H1 (cell line): ENCODE measurements around the gene KCNK7. TPM values are rescaled to one million over a fixed set of nuclear protein-coding genes. Genes with fewer than 3 reads are reported as not detected.

Experiments
- CTCF ChIA-PET: fragments of 300-600 bp; sonication (Branson Sonifier 250); formaldehyde crosslinking; loops from one replicate; lab custom pipeline; 2021; ENCODE audit not compliant: partially characterized antibody; lab: Charles Lee
- POLR2A ChIA-PET: fragments of 300-600 bp; sonication (Branson Sonifier 250); formaldehyde crosslinking; loops from one replicate; lab custom pipeline; 2021; ENCODE audit warnings: inconsistent platforms; ENCODE audit not compliant: partially characterized antibody; lab: Charles Lee
- DNase-seq, 2 experiments: peaks; one replicate each; pipeline versions ENCODE4 v3.0.0 to v3.0.0-alpha.2; 2010 to 2022; ENCODE audit warnings: low spot score in 2 of 2, low read depth in 1 of 2, mixed read lengths in 1 of 2
- FAIRE-seq: peaks from 2 replicates; lab custom pipeline; 2011; peaks lifted over from hg19 to GRCh38; lab: Jason Lieb, UNC
- H2AFZ ChIP-seq: 2 replicates; pipeline ENCODE4 v1.8.1; 2012; ENCODE audit warnings: low read length, inconsistent platforms
- H2AK5ac ChIP-seq: 2 replicates; pipeline ENCODE4 v1.6.1; 2013; ENCODE audit warnings: low read depth, low read length
- H2BK120ac ChIP-seq: replicated peaks from 2 replicates; pipeline ENCODE3; 2013; ENCODE audit warnings: low read depth, low read length, inconsistent platforms
- H2BK12ac ChIP-seq: 2 replicates; pipeline ENCODE4 v1.6.1; 2013; ENCODE audit warnings: low read depth, low read length
- H2BK15ac ChIP-seq: 2 replicates; pipeline ENCODE4 v1.6.1; 2013; ENCODE audit warnings: low read length
- H2BK20ac ChIP-seq: 2 replicates; pipeline ENCODE4 v1.6.1; 2013; ENCODE audit warnings: low read length
- H2BK5ac ChIP-seq: 2 replicates; pipeline ENCODE4 v1.6.1; 2013; ENCODE audit warnings: low read depth, low read length
- H3K14ac ChIP-seq: 2 replicates; pipeline ENCODE4 v1.6.1; 2013; ENCODE audit warnings: inconsistent platforms; ENCODE audit not compliant: insufficient read length
- H3K18ac ChIP-seq: 2 replicates; pipeline ENCODE4 v1.6.1; 2013; ENCODE audit warnings: low read length; ENCODE audit errors: extremely low read depth
- H3K23ac ChIP-seq: 2 replicates; pipeline ENCODE4 v1.6.1; 2013; ENCODE audit warnings: inconsistent platforms; ENCODE audit not compliant: insufficient read length
- H3K23me2 ChIP-seq: 2 replicates; pipeline ENCODE4 v1.6.1; 2013; ENCODE audit warnings: low read depth, low read length
- H3K27ac ChIP-seq: 2 replicates; pipeline ENCODE4 v1.6.1; 2011; ENCODE audit warnings: low read depth, low read length, inconsistent platforms
- H3K27me3 ChIP-seq, 4 experiments: replicated peaks in 1 of 4; 1 replicate in 1 of 4; 2 replicates in 3 of 4; pipeline versions ENCODE4 v1.6.1 to v1.8.1; 2011 to 2013; ENCODE audit warnings: low read length in 3 of 4, mild to moderate bottlenecking in 3 of 4, inconsistent platforms in 2 of 4, mixed read lengths in 2 of 4, moderate library complexity in 1 of 4; ENCODE audit not compliant: control insufficient read depth in 3 of 4, insufficient read depth in 3 of 4; ENCODE audit errors: extremely low read depth in 1 of 4
- H3K36me3 ChIP-seq, 4 experiments: 2 replicates each; pipeline versions ENCODE4 v1.6.1 to v1.8.1; 2011 to 2013; ENCODE audit warnings: mild to moderate bottlenecking in 4 of 4, low read length in 3 of 4, moderate library complexity in 2 of 4, control low read depth in 1 of 4, inconsistent platforms in 1 of 4; ENCODE audit not compliant: insufficient read depth in 4 of 4, control insufficient read depth in 2 of 4
- H3K4ac ChIP-seq: replicated peaks from 2 replicates; pipeline ENCODE3; 2013; ENCODE audit warnings: low read length, low read depth, mixed read lengths, inconsistent platforms; ENCODE audit not compliant: insufficient read length
- H3K4me1 ChIP-seq, 4 experiments: replicated peaks in 1 of 4; 1 replicate in 1 of 4; 2 replicates in 3 of 4; pipeline versions ENCODE4 v1.6.1 to v1.8.1; 2011 to 2013; ENCODE audit warnings: low read length in 3 of 4, inconsistent platforms in 2 of 4, mixed read lengths in 1 of 4; ENCODE audit not compliant: insufficient read depth in 4 of 4, control insufficient read depth in 3 of 4
- H3K4me2 ChIP-seq, 2 experiments: 2 replicates each; pipeline versions ENCODE4 v1.6.1 to v1.8.1; 2011 to 2013; ENCODE audit warnings: low read depth in 2 of 2, low read length in 2 of 2, control low read depth in 1 of 2, inconsistent platforms in 1 of 2, mild to moderate bottlenecking in 1 of 2; ENCODE audit not compliant: insufficient read depth in 1 of 2
- H3K4me3 ChIP-seq, 4 experiments: fragments of 200-600, 300-600 bp in 1 of 4; sonication (generic), shearing (Covaris generic), sonication (Bioruptor Twin) in 1 of 4; 2 replicates each; pipeline versions ENCODE4 v1.5.1 to v1.8.1; 2011 to 2016; ENCODE audit warnings: low read length in 4 of 4, low read depth in 3 of 4, control low read depth in 2 of 4, inconsistent platforms in 2 of 4, mild to moderate bottlenecking in 2 of 4, mixed read lengths in 1 of 4, moderate library complexity in 1 of 4; ENCODE audit not compliant: insufficient read depth in 2 of 4; ENCODE audit errors: extremely low read depth in 1 of 4
- H3K56ac ChIP-seq: replicated peaks from 2 replicates; pipeline ENCODE3; 2013; ENCODE audit warnings: low read depth, mild to moderate bottlenecking, mixed read lengths, low read length, inconsistent platforms; ENCODE audit not compliant: insufficient read length
- H3K79me1 ChIP-seq: 2 replicates; pipeline ENCODE4 v1.6.1; 2013; ENCODE audit warnings: low read depth, low read length, control low read depth
- H3K79me2 ChIP-seq, 2 experiments: 2 replicates each; pipeline versions ENCODE4 v1.6.1 to v1.8.1; 2012 to 2013; ENCODE audit warnings: low read length in 2 of 2, mild to moderate bottlenecking in 2 of 2, inconsistent platforms in 1 of 2; ENCODE audit not compliant: insufficient read depth in 2 of 2, control insufficient read depth in 1 of 2
- H3K9ac ChIP-seq, 4 experiments: replicated peaks in 1 of 4; 1 replicate in 1 of 4; 2 replicates in 3 of 4; pipeline versions ENCODE4 v1.6.1 to v1.8.1; 2011 to 2013; ENCODE audit warnings: low read depth in 3 of 4, low read length in 3 of 4, control low read depth in 2 of 4, mild to moderate bottlenecking in 2 of 4, moderate library complexity in 2 of 4, inconsistent platforms in 1 of 4; ENCODE audit errors: extremely low read depth in 1 of 4
- H3K9me3 ChIP-seq, 2 experiments: 2 replicates each; pipeline versions ENCODE4 v1.6.1 to v1.8.1; 2012 to 2013; ENCODE audit warnings: mild to moderate bottlenecking in 2 of 2, moderate library complexity in 2 of 2, control low read depth in 1 of 2, inconsistent platforms in 1 of 2, low read depth in 1 of 2, low read length in 1 of 2, mixed read lengths in 1 of 2; ENCODE audit not compliant: insufficient read depth in 2 of 2
- H4K20me1 ChIP-seq, 2 experiments: replicated peaks in 1 of 2; 2 replicates each; pipeline versions ENCODE3 to v1.8.1; 2011 to 2013; ENCODE audit warnings: inconsistent platforms in 2 of 2, low read length in 2 of 2, mild to moderate bottlenecking in 1 of 2; ENCODE audit not compliant: insufficient read depth in 2 of 2, control insufficient read depth in 1 of 2
- H4K5ac ChIP-seq: 2 replicates; pipeline ENCODE4 v1.6.1; 2013; ENCODE audit warnings: low read length, low read depth, mixed read lengths, inconsistent platforms; ENCODE audit not compliant: insufficient read length
- H4K8ac ChIP-seq: 2 replicates; pipeline ENCODE4 v1.8.0; 2013; ENCODE audit warnings: mild to moderate bottlenecking, moderate library complexity, low read length, inconsistent platforms; ENCODE audit not compliant: insufficient read depth; ENCODE audit errors: extremely low read depth
- H4K91ac ChIP-seq: replicated peaks from 2 replicates; pipeline ENCODE3; 2013; ENCODE audit warnings: low read length, mixed read lengths, inconsistent platforms; ENCODE audit not compliant: insufficient read length
- BACH1 ChIP-seq: IDR thresholded peaks from 2 replicates; pipeline ENCODE4 v1.6.1; 2012; ENCODE audit warnings: low read length, improper control_type of control experiment
- BCL11A ChIP-seq, 2 experiments: IDR thresholded peaks; one replicate each; pipeline ENCODE4 v1.6.1; 2011; ENCODE audit warnings: low read depth in 2 of 2, low read length in 2 of 2, mild to moderate bottlenecking in 2 of 2
- CHD2 ChIP-seq: IDR thresholded peaks from 2 replicates; pipeline ENCODE4 v1.6.1; 2012; ENCODE audit warnings: low read length, improper control_type of control experiment
- EZH2 ChIP-seq: fragments of 200-600 bp; sonication (generic); IDR thresholded peaks from 2 replicates; pipeline ENCODE4 v1.7.1; 2012; ENCODE audit warnings: low read depth, mild to moderate bottlenecking, moderate library complexity, low read length, inconsistent platforms; ENCODE audit not compliant: severe bottlenecking
- POLR2AphosphoS5 ChIP-seq: IDR thresholded peaks from 2 replicates; pipeline ENCODE4 v1.6.1; 2011; ENCODE audit warnings: low read depth, low read length
- RNF2 ChIP-seq: fragments of 200-900, 300-1000 bp; sonication (generic); IDR thresholded peaks from 2 replicates; pipeline ENCODE4 v1.7.1; 2016; ENCODE audit warnings: borderline replicate concordance, low read depth, mild to moderate bottlenecking, antibody characterized with exemption, low read length; ENCODE audit not compliant: poor library complexity, severe bottlenecking; ENCODE audit errors: missing control alignments
- RXRA ChIP-seq: IDR thresholded peaks from 2 replicates; pipeline ENCODE4 v1.6.1; 2011; ENCODE audit warnings: low read depth, mild to moderate bottlenecking, low read length, moderate library complexity; ENCODE audit not compliant: insufficient read depth
- SAP30 ChIP-seq: fragments of 300-600 bp; sonication (generic); IDR thresholded peaks from 2 replicates; pipeline ENCODE4 v1.7.1; 2012; ENCODE audit warnings: low read length, moderate library complexity, mild to moderate bottlenecking, inconsistent platforms; ENCODE audit not compliant: insufficient read depth, insufficient replicate concordance
- SIX5 ChIP-seq: IDR thresholded peaks from 2 replicates; pipeline ENCODE4 v1.6.1; 2011; ENCODE audit warnings: mild to moderate bottlenecking, low read depth, low read length
- TBP ChIP-seq: IDR thresholded peaks from 2 replicates; pipeline ENCODE4 v1.6.1; 2011; ENCODE audit warnings: low read depth, low read length, improper control_type of control experiment
- TCF12 ChIP-seq: IDR thresholded peaks from 2 replicates; pipeline ENCODE4 v1.6.1; 2011; ENCODE audit warnings: low read depth, mild to moderate bottlenecking, low read length
- WGBS, 2 experiments: shearing (Covaris generic) in 1 of 2; methylation state at CpG; one replicate each; pipeline versions ENCODE4 v1.1.6 to v1.1.7; 2013 to 2015; ENCODE audit warnings: low lambda C conversion rate in 2 of 2, mixed read lengths in 2 of 2, inconsistent platforms in 1 of 2, low coverage in 1 of 2, missing lambda C conversion rate in 1 of 2; ENCODE audit not compliant: insufficient replicate concordance in 2 of 2, insufficient coverage in 1 of 2, insufficient read length in 1 of 2; ENCODE audit errors: extremely low coverage in 1 of 2, missing lambda C conversion rate in 1 of 2; 5-methylcytosine and 5-hydroxymethylcytosine counted together
- polyA plus RNA-seq, 7 experiments: library from polyadenylated mRNA; depleted of rRNA in 3 of 7; stranded (reverse) in 5 of 7; unstranded in 2 of 7; fragments of >200 nt in 5 of 7; fragments of 200-250 nt in 2 of 7; gene quantifications; 1 replicate in 5 of 7; 2 replicates in 1 of 7; 4 replicates in 1 of 7; pipeline versions ENCODE4 v1.2.1 to v1.2.3, GENCODE V29; 2011 to 2013; ENCODE audit warnings: missing spikeins in 2 of 7, mixed read lengths in 2 of 7
- total RNA-seq: library from RNA; stranded (reverse); fragmentation: NEBNext Ultra II Directional; extraction: Animal tissue kit (Norgen Biotek cat#: 25700); gene quantifications from 2 replicates; pipeline ENCODE4 v1.2.1, GENCODE V29; 2021

The KCNK7 gene
- total and polyA plus RNA-seq, 2 of the 8 experiments (the other 6 are each of a cell fraction or from before 2014, with no cell fraction given), result 0.74 to 1.0 TPM

GRCh38 chr11:65636108-65637031 is 40.8 kb upstream of the KCNK7 start:
- Histone ChIP-seq H3K23ac (no peak overlapping the region), H3K23me2 (peaks cover 3% of the 10 kb centered on the region; the same call in 1 of the 2 replicates), H3K4me3 (no peak overlapping the region), H2BK5ac (no peak overlapping the region), H3K4ac (no peak overlapping the region), H3K56ac (no peak overlapping the region), H4K91ac (no peak overlapping the region), H3K79me1 (peaks cover 4% of the 10 kb centered on the region; the same call in 1 of the 2 replicates), H3K9me3 (no peaks in the 10 kb centered on the region), H3K79me2 (no peaks in the 10 kb centered on the region), H3K36me3 (peaks cover 2 to 31% (median 18%) of the 10 kb centered on the region in 4 experiments; a peak in 6 of 8 replicates), H4K5ac (no peak overlapping the region), H2BK120ac (no peak overlapping the region), H3K9ac (no peak overlapping the region), H2AK5ac (no peak overlapping the region), H2BK12ac (no peak overlapping the region), H3K18ac (no peak overlapping the region), H4K8ac (no peak overlapping the region), H3K4me2 (no peak overlapping the region; a peak in 1 of 4 replicates), H3K14ac (no peak overlapping the region), H3K27me3 (no peaks in the 10 kb centered on the region), H3K27ac (no peak overlapping the region), H2AFZ (no peak overlapping the region), H2BK15ac (no peak overlapping the region), H3K4me1 (peaks cover 3 to 17% (median 9%) of the 10 kb centered on the region in 4 experiments), H2BK20ac (no peak overlapping the region), H4K20me1 (peaks cover 0 to 10% of the 10 kb centered on the region in 2 experiments)
- ChIA-PET CTCF (interaction anchor here (0.6 to 2.4 kb wide), 5 partner anchors 11 to 1452 kb away, joined by 3 to 9 read pairs (median 3); no protein-coding TSS in a partner anchor), POLR2A (interaction anchor here (1.4 to 6.9 kb wide), 6 partner anchors 11 to 18 kb away, joined by 3 to 55 read pairs (median 21); no protein-coding TSS in a partner anchor)
- 89% methylated on average over 23 of the region's 28 CpGs; no CpG with 5 or more reads in 1 of the 2 experiments for WGBS, 2 experiments
- no peak for FAIRE-seq
- DNase-seq, result no peak
- TF ChIP-seq BACH1 (no peak), TCF12 (no peak), SIX5 (no peak), CHD2 (no peak), POLR2AphosphoS5 (no peak), RNF2 (no peak), SAP30 (no peak), RXRA (no peak), TBP (no peak), BCL11A (IDR thresholded peaks at IDR 0.05; ENCODE audit: low read depth in 2 of 2, low read length in 2 of 2) (no peak), EZH2 (no peak)
